PC-9 (cell line): ENCODE data around the gene AP4S1.

Source experiments
- CTCF ChIP-seq: fragments of 200-600 bp; sonication (generic); conservative IDR thresholded peaks from 2 replicates; pipeline ENCODE4 v1.6.1; 2017; ENCODE audit warnings: mixed run types, antibody characterized with exemption, mild to moderate bottlenecking, moderate library complexity
- EZH2 ChIP-seq: fragments of 200-600 bp; sonication (generic); IDR thresholded peaks from 2 replicates; pipeline ENCODE4 v1.8.0; 2017; ENCODE audit warnings: antibody characterized with exemption, low read depth

DNA sequence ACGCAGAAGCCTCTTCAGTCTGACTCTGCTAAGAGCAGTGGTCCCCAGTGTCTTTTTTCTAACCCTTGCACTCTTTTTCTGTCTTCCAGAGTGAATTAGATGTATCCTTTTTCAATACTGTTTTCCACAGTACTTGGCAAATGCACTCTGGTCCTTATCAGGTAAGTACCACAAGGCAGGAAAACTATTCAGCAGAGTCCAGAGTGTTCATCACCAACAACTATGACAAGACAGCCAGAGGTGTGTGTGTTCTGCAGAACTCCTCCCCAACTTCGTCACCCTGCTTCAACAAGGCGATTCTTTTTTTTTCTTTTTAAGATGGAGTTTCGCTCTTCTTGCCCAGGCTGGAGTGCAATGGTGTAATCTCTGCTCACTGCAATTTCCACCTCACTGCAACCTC lies 55.0 kb downstream of the AP4S1 start:
- TF ChIP-seq CTCF (no peak), EZH2 (no peak)
